B cell (primary cell): Measurements from ENCODE around the gene ENTPD1. TPM values are rescaled to one million over a fixed set of nuclear protein-coding genes. Genes with fewer than 3 reads are reported as not detected.

Experiments used
- ATAC-seq: fragments of 200-7000 bp; cut with Tn5 transposase; one replicate; pipeline ENCODE4 v1.10.0; 2021; ENCODE audit warnings: low read depth, mild to moderate bottlenecking, moderate number of reproducible peaks, moderate library complexity
- CTCF ChIA-PET: fragments of 350-600 bp; sonication (Branson Sonifier 250); formaldehyde crosslinking; loops from one replicate; lab custom pipeline; 2021; ENCODE audit warnings: antibody characterized with exemption, inconsistent platforms; lab: Charles Lee
- POLR2A ChIA-PET: fragments of 350-600 bp; sonication (Branson Sonifier 250); formaldehyde crosslinking; loops from one replicate; lab custom pipeline; 2021; ENCODE audit warnings: antibody characterized with exemption; lab: Charles Lee
- DNase-seq: peaks from one replicate; pipeline ENCODE4 v3.0.0; 2013
- H2AFZ ChIP-seq: 2 replicates; pipeline ENCODE4 v1.6.1; 2012; ENCODE audit warnings: mild to moderate bottlenecking, low read depth, low read length; ENCODE audit not compliant: insufficient read depth, poor library complexity, severe bottlenecking
- H3K27ac ChIP-seq, 2 donors: 1 replicate in 1 of 2; 2 replicates in 1 of 2; pipeline ENCODE4 v1.5.1; 2012 to 2013; ENCODE audit warnings: low read length in 2 of 2, mild to moderate bottlenecking in 2 of 2, moderate library complexity in 1 of 2
- H3K27me3 ChIP-seq, 4 experiments: fragments of 200-600 bp in 1 of 4; sonication (generic) in 1 of 4; replicated peaks in 1 of 4; 1 replicate in 2 of 4; 2 replicates in 2 of 4; pipeline versions ENCODE4 v1.6.1 to v1.7.0; 2013 to 2016; ENCODE audit warnings: low read length in 3 of 4, mild to moderate bottlenecking in 2 of 4, mixed read lengths in 1 of 4, moderate library complexity in 1 of 4; ENCODE audit not compliant: insufficient read depth in 4 of 4, control insufficient read depth in 3 of 4; ENCODE audit errors: control extremely low read depth in 1 of 4
- H3K36me3 ChIP-seq, 2 experiments: replicated peaks in 1 of 2; 1 replicate in 1 of 2; 2 replicates in 1 of 2; pipeline versions ENCODE4 v1.6.1 to v1.7.1; 2013; ENCODE audit warnings: low read length in 1 of 2; ENCODE audit not compliant: insufficient read depth in 2 of 2, control insufficient read depth in 1 of 2; ENCODE audit errors: control extremely low read depth in 1 of 2, extremely low read depth in 1 of 2
- H3K4me1 ChIP-seq, 2 donors: fragments of 200-600 bp in 1 of 2; sonication (generic) in 1 of 2; 1 replicate in 1 of 2; 2 replicates in 1 of 2; pipeline versions ENCODE4 v1.5.1 to v1.6.1; 2013 to 2017; ENCODE audit warnings: low read length in 2 of 2; ENCODE audit not compliant: control insufficient read depth in 2 of 2, insufficient read depth in 2 of 2
- H3K4me2 ChIP-seq: replicated peaks from 2 replicates; pipeline ENCODE3; 2012; ENCODE audit warnings: mild to moderate bottlenecking, low read depth, low read length; ENCODE audit not compliant: poor library complexity, severe bottlenecking
- H3K4me3 ChIP-seq, 5 experiments: fragments of 200-600 bp in 1 of 5; sonication (generic) in 1 of 5; 1 replicate in 3 of 5; 2 replicates in 2 of 5; pipeline versions ENCODE4 v1.5.1 to v1.7.0; 2011 to 2016; ENCODE audit warnings: low read length in 4 of 5, mild to moderate bottlenecking in 4 of 5, low read depth in 2 of 5, control low read depth in 1 of 5, moderate library complexity in 1 of 5; ENCODE audit not compliant: insufficient read depth in 1 of 5; ENCODE audit errors: control extremely low read depth in 1 of 5, extremely low read depth in 1 of 5
- H3K79me2 ChIP-seq: fragments of 200-600 bp; sonication (generic); one replicate; pipeline ENCODE4 v1.6.0; 2016; ENCODE audit warnings: low read length; ENCODE audit not compliant: control insufficient read depth, insufficient read depth
- H3K9ac ChIP-seq: fragments of 200-600 bp; sonication (generic); 2 replicates; pipeline ENCODE4 v1.6.1; 2017; ENCODE audit warnings: mild to moderate bottlenecking, low read length, moderate library complexity
- H3K9me3 ChIP-seq, 3 donors: one replicate each; pipeline versions ENCODE4 v1.6.1 to v1.7.1; 2013; ENCODE audit warnings: low read length in 2 of 3; ENCODE audit not compliant: control insufficient read depth in 2 of 3, insufficient read depth in 1 of 3; ENCODE audit errors: control extremely low read depth in 1 of 3
- H4K20me1 ChIP-seq: 2 replicates; pipeline ENCODE4 v1.6.0; 2012; ENCODE audit warnings: mild to moderate bottlenecking, low read length; ENCODE audit not compliant: insufficient read depth, control insufficient read depth, poor library complexity, severe bottlenecking
- H3K27ac Mint-ChIP-seq: one replicate; pipeline ENCODE4 v1.8.0; 2021; ENCODE audit warnings: mixed read lengths
- H3K27me3 Mint-ChIP-seq: one replicate; pipeline ENCODE4 v1.8.0; 2021; ENCODE audit warnings: mixed read lengths
- H3K4me1 Mint-ChIP-seq: one replicate; pipeline ENCODE4 v1.8.0; 2021; ENCODE audit warnings: mixed read lengths
- H3K4me3 Mint-ChIP-seq: one replicate; pipeline ENCODE4 v1.8.0; 2021; ENCODE audit warnings: mixed read lengths
- H3K9me3 Mint-ChIP-seq: one replicate; pipeline ENCODE4 v1.8.0; 2022; ENCODE audit warnings: mixed read lengths; ENCODE audit not compliant: insufficient read depth
- CTCF ChIP-seq: fragments of 200-600 bp; IDR thresholded peaks from one replicate; pipeline ENCODE4 v1.8.0; 2022; ENCODE audit warnings: antibody characterized with exemption, mild to moderate bottlenecking
- EZH2 ChIP-seq: IDR thresholded peaks from 2 replicates; pipeline ENCODE4 v1.6.1; 2012; ENCODE audit warnings: borderline replicate concordance, low read depth, mild to moderate bottlenecking, moderate library complexity, low read length; ENCODE audit not compliant: insufficient read depth, poor library complexity, severe bottlenecking
- WGBS: methylation state at CpG from one replicate; pipeline ENCODE4 v1.1.5; 2013; ENCODE audit warnings: missing lambda C conversion rate; ENCODE audit not compliant: insufficient coverage; 5-methylcytosine and 5-hydroxymethylcytosine counted together
- intact Hi-C: fragments of 100-400 bp; cut with micrococcal nuclease; formaldehyde crosslinking; loops from one replicate; pipeline ENCODE4 v1.10.0; 2022
- polyA plus RNA-seq: library from polyadenylated mRNA; depleted of rRNA; stranded (reverse); fragments of >200 nt; gene quantifications from 2 replicates; pipeline ENCODE4 v1.2.3, GENCODE V29; 2012
- total RNA-seq, 2 donors: library from RNA; stranded (reverse); fragments of 120-200 nt in 1 of 2; gene quantifications; 1 replicate in 1 of 2; 2 replicates in 1 of 2; pipeline versions ENCODE4 v1.2.3 to v1.2.4, GENCODE V29; 2013 to 2022

The ENTPD1 gene
- total and polyA plus RNA-seq, 2 donors (not counting 1 experiment from before 2014, with no cell fraction given) = 25.9 to 96.3 TPM

DNA sequence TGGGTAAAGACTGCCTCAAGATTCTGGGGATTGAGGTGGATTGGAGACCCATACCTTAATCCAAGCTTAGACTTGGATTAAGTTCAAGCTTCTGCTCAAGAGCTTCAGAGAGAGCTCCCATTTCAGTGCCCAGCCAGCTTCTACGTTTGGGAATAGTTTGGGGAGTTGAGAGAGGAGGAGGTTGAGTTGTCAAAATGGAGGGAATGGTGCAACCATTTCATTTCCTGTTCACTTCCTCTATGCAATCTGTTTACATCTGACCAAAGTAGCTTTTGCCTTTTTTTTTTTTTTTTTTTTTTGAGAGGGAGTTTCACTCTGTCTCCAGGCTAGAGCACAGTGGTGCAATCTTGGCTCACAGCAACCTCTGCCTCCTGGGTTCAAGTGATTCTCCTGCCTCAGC is 65.8 kb downstream of the ENTPD1 start:
- Histone ChIP-seq H3K27ac (peak overlapping the region in 1 of 2 donors; percentile 74), H3K79me2 (peaks cover 73% of the 10 kb centered on the region), H3K27me3 (no peaks in the 10 kb centered on the region), H4K20me1 (no peaks in the 10 kb centered on the region), H2AFZ (peak overlapping the region; percentile 39), H3K9ac (no peak overlapping the region), H3K4me3 (no peak overlapping the region), H3K9me3 (no peaks in the 10 kb centered on the region), H3K4me2 (peak overlapping the region; percentile 26), H3K36me3 (peaks cover 0 to 16% of the 10 kb centered on the region in 2 experiments), H3K4me1 (peaks cover 29 to 43% of the 10 kb centered on the region in 2 donors)
- no peaks in the 10 kb centered on the region for H3K27me3 Mint-ChIP-seq
- ChIA-PET CTCF (interaction anchor here (0.7 to 6.5 kb wide), 15 partner anchors 8 to 128 kb away, joined by 3 to 57 read pairs (median 4); partner anchors contain the start of gene TCTN3), POLR2A (interaction anchor here (0.5 to 1.7 kb wide), 7 partner anchors 8 to 1563 kb away, joined by 3 to 8 read pairs (median 4); no protein-coding TSS in a partner anchor)
- TF ChIP-seq EZH2 (no peak), CTCF (no peak)
- peaks cover 69% of the 10 kb centered on the region for H3K4me1 Mint-ChIP-seq
- H3K9me3 Mint-ChIP-seq = no peaks in the 10 kb centered on the region
- no CpG with 5 or more reads among the region's 1 CpG for WGBS
- intact Hi-C loops = loop anchor here (2.0 kb wide), 1 partner anchor 17 kb away; no protein-coding TSS in a partner anchor
- H3K4me3 Mint-ChIP-seq = peak overlapping the region; percentile 74
- ATAC-seq = peak; percentile 22
- H3K27ac Mint-ChIP-seq = peak overlapping the region; percentile 97
- no peak for DNase-seq

GRCh38 chr10:95830044-95830443 is 74.1 kb downstream of the ENTPD1 start:
- intact Hi-C loops = no loop called here
- no peaks in the 10 kb centered on the region for H3K9me3 ChIP-seq
- DNase-seq = no peak
- ChIA-PET CTCF (interaction anchor here (1.1 to 22.3 kb wide), 9 partner anchors 8 to 138 kb away, joined by 3 to 704 read pairs (median 5); partner anchors contain the start of gene TCTN3), POLR2A (interaction anchor here (1.3 to 1.5 kb wide), 3 partner anchors 9 to 71 kb away, joined by 3 to 5 read pairs (median 4); no protein-coding TSS in a partner anchor)
- peaks cover 0 to 3% of the 10 kb centered on the region in 2 experiments for H3K36me3 ChIP-seq
- no peak overlapping the region for H2AFZ ChIP-seq
- ATAC-seq = no peak
- H3K4me1 ChIP-seq = peaks cover 59 to 63% of the 10 kb centered on the region in 2 donors
- H4K20me1 ChIP-seq = no peaks in the 10 kb centered on the region
- H3K4me2 ChIP-seq = peak overlapping the region; percentile 19
- no peaks in the 10 kb centered on the region for H3K27me3 ChIP-seq
- Mint-ChIP-seq H3K4me3 (peak overlapping the region; percentile 67), H3K27ac (peak overlapping the region; percentile 96), H3K4me1 (peaks cover 64% of the 10 kb centered on the region), H3K27me3 (no peaks in the 10 kb centered on the region), H3K9me3 (no peaks in the 10 kb centered on the region)
- H3K4me3 ChIP-seq = no peak overlapping the region
- TF ChIP-seq CTCF (no peak), EZH2 (no peak)
- H3K79me2 ChIP-seq = peaks cover 87% of the 10 kb centered on the region
- H3K27ac ChIP-seq = peak overlapping the region; percentile 89 to 95
- no peak overlapping the region for H3K9ac ChIP-seq
